GM23338 (cell line): ENCODE data around the gene PDE3B. TPM values are rescaled to one million over a fixed set of nuclear protein-coding genes. Genes with fewer than 3 reads are reported as not detected.

Experiments
- ATAC-seq: fragments of 200-7000 bp; cut with Tn5 transposase; 3 replicates; pipeline ENCODE4 v1.9.1; 2020
- DNase-seq: peaks from one replicate; pipeline ENCODE4 v3.0.0-alpha.2; 2015; ENCODE audit warnings: low spot score
- H2AFZ ChIP-seq: fragments of 200-600 bp; sonication (generic); 2 replicates; pipeline ENCODE4 v1.8.0; 2016; ENCODE audit warnings: antibody characterized with exemption, mild to moderate bottlenecking, moderate library complexity
- H3F3A ChIP-seq: fragments of 200-600 bp; sonication (generic); replicated peaks from 2 replicates; pipeline ENCODE4 v1.8.0; 2017; ENCODE audit warnings: antibody characterized with exemption, mixed run types, low read depth
- H3K27ac ChIP-seq: fragments of 200-600 bp; sonication (generic); 2 replicates; pipeline ENCODE4 v1.6.1; 2016; ENCODE audit warnings: low read depth
- H3K27me3 ChIP-seq: fragments of 200-600 bp; sonication (generic); 2 replicates; pipeline ENCODE4 v1.8.0; 2016; ENCODE audit warnings: mild to moderate bottlenecking, mixed run types, moderate library complexity; ENCODE audit not compliant: insufficient read depth
- H3K36me3 ChIP-seq: fragments of 200-600 bp; sonication (generic); 2 replicates; pipeline ENCODE4 v1.8.0; 2016; ENCODE audit warnings: mild to moderate bottlenecking; ENCODE audit not compliant: insufficient read depth
- H3K4me1 ChIP-seq: fragments of 200-600 bp; sonication (generic); 2 replicates; pipeline ENCODE4 v1.8.0; 2016; ENCODE audit warnings: mild to moderate bottlenecking, moderate library complexity; ENCODE audit not compliant: insufficient read depth
- H3K4me2 ChIP-seq: fragments of 200-600 bp; sonication (generic); 2 replicates; pipeline ENCODE4 v1.7.1; 2017; ENCODE audit warnings: mixed run types
- H3K4me3 ChIP-seq: fragments of 200-600 bp; sonication (generic); 2 replicates; pipeline ENCODE4 v1.6.1; 2016; ENCODE audit warnings: mixed run types
- H3K79me2 ChIP-seq: fragments of 200-600 bp; sonication (generic); replicated peaks from 2 replicates; pipeline ENCODE4 v1.8.0; 2017; ENCODE audit warnings: mild to moderate bottlenecking; ENCODE audit not compliant: insufficient read depth
- H3K9me2 ChIP-seq: fragments of 200-600 bp; sonication (generic); 2 replicates; pipeline ENCODE4 v1.8.0; 2017; ENCODE audit not compliant: insufficient read depth
- H4K20me1 ChIP-seq: fragments of 200-600 bp; sonication (generic); replicated peaks from 2 replicates; pipeline ENCODE4 v1.8.0; 2017; ENCODE audit warnings: mild to moderate bottlenecking; ENCODE audit not compliant: insufficient read depth
- H3K27ac Mint-ChIP-seq: 2 replicates; pipeline ENCODE4 v1.8.0; 2020; ENCODE audit warnings: inconsistent platforms, mild to moderate bottlenecking, moderate library complexity, mixed read lengths
- H3K27me3 Mint-ChIP-seq: 3 replicates; pipeline ENCODE4 v1.8.0; 2022; ENCODE audit warnings: low read depth, mild to moderate bottlenecking, moderate library complexity, mixed read lengths, inconsistent platforms; ENCODE audit not compliant: insufficient read depth, poor library complexity
- H3K36me3 Mint-ChIP-seq: 3 replicates; pipeline ENCODE4 v1.8.0; 2021; ENCODE audit warnings: low read depth, mild to moderate bottlenecking, inconsistent platforms, moderate library complexity, mixed read lengths
- H3K4me1 Mint-ChIP-seq: 3 replicates; pipeline ENCODE4 v1.8.0; 2020; ENCODE audit warnings: mild to moderate bottlenecking, inconsistent platforms, mixed read lengths
- H3K4me3 Mint-ChIP-seq: 3 replicates; pipeline ENCODE4 v1.8.0; 2021; ENCODE audit warnings: moderate library complexity, mild to moderate bottlenecking, inconsistent platforms, mixed read lengths
- H3K9me3 Mint-ChIP-seq: 3 replicates; pipeline ENCODE4 v1.8.0; 2020; ENCODE audit warnings: moderate library complexity, mild to moderate bottlenecking, inconsistent platforms, mixed read lengths
- EZH2 ChIP-seq: fragments of 200-600 bp; sonication (generic); IDR thresholded peaks from one replicate; pipeline ENCODE4 v1.8.0; 2017; ENCODE audit warnings: antibody characterized with exemption, mild to moderate bottlenecking, low read depth; ENCODE audit not compliant: unreplicated experiment
- POLR2AphosphoS5 ChIP-seq: IDR thresholded peaks from 2 replicates; pipeline ENCODE4 v1.6.1; 2016; ENCODE audit warnings: antibody characterized with exemption, low read depth
- REST ChIP-seq: IDR thresholded peaks from one replicate; pipeline ENCODE4 v1.6.1; 2018; ENCODE audit warnings: antibody characterized with exemption; ENCODE audit not compliant: unreplicated experiment
- STAT1 ChIP-seq: IDR thresholded peaks from one replicate; pipeline ENCODE4 v1.6.1; 2016; ENCODE audit warnings: antibody characterized with exemption; ENCODE audit not compliant: unreplicated experiment
- ZNF114 ChIP-seq: fragments of 250-450 bp; sonication (Bioruptor Pico); IDR thresholded peaks from 2 replicates; pipeline ENCODE4 v1.5.0; 2020; ENCODE audit warnings: mild to moderate bottlenecking, moderate library complexity
- polyA plus RNA-seq: library from polyadenylated mRNA; unstranded; fragments of >200 nt; fragmentation: Nextera tagmentation; extraction: Ambion mirVana; gene quantifications from 2 replicates; pipeline ENCODE4 v1.2.1, GENCODE V29; 2016
- total RNA-seq: library from RNA; depleted of rRNA; stranded (reverse); fragments of >200 nt; shearing (Covaris generic); gene quantifications from 2 replicates; pipeline ENCODE4 v1.2.3, GENCODE V29; 2014
- TF ChIP-seq, protein P1 (sequence below): fragments of 250-450 bp; sonication (Bioruptor Pico); IDR thresholded peaks from 2 replicates; pipeline ENCODE4 v1.5.0; 2020; ENCODE audit warnings: mild to moderate bottlenecking, moderate library complexity

The PDE3B gene
- total and polyA plus RNA-seq, 2 experiments from 2014 or later = 4.3 to 21.3 TPM

DNA sequence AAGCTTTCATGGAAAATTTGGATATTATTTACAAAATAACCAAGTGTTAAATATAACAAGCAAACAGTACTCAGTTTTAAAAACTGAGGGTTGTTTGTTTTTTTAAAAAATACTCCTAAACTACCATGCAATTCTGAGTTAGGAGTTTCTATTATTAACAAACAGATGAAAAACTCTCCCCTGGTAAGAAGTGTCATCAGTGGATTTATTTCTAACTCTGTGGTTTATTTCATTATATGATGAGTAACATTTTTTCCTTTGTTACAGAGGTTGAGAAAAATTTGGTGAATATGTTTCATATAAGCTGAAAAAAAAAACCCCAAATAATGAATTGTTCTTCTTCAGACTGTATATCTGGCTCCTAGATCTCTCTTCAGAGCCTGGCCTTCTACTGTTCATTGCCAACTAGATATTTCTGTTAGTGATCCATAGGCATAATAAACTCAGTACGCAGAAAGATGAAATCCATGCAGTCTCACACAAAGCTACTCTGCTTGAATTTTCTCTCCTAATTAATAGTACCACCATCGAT is 29.4 kb upstream of the PDE3B start:
- H3K4me3 Mint-ChIP-seq = no peak overlapping the region
- no peaks in the 10 kb centered on the region for H3K9me3 Mint-ChIP-seq
- Histone ChIP-seq H3F3A (no peaks in the 10 kb centered on the region), H3K27me3 (no peaks in the 10 kb centered on the region), H3K9me2 (no peaks in the 10 kb centered on the region), H3K4me2 (no peak overlapping the region), H3K79me2 (no peaks in the 10 kb centered on the region), H3K4me3 (no peak overlapping the region), H3K27ac (no peak overlapping the region), H2AFZ (no peak overlapping the region), H4K20me1 (no peaks in the 10 kb centered on the region), H3K36me3 (no peaks in the 10 kb centered on the region), H3K4me1 (no peaks in the 10 kb centered on the region; the same call in 1 of the 2 replicates)
- H3K27me3 Mint-ChIP-seq = no peaks in the 10 kb centered on the region
- ATAC-seq (no peak), DNase-seq (no peak)
- TF ChIP-seq ZNF114 (CRISPR knock-in tag) = no peak
- no peaks in the 10 kb centered on the region for H3K36me3 Mint-ChIP-seq
- no peak overlapping the region for H3K27ac Mint-ChIP-seq
- peaks cover 3% of the 10 kb centered on the region; the same call in 1 of the 3 replicates for H3K4me1 Mint-ChIP-seq

DNA sequence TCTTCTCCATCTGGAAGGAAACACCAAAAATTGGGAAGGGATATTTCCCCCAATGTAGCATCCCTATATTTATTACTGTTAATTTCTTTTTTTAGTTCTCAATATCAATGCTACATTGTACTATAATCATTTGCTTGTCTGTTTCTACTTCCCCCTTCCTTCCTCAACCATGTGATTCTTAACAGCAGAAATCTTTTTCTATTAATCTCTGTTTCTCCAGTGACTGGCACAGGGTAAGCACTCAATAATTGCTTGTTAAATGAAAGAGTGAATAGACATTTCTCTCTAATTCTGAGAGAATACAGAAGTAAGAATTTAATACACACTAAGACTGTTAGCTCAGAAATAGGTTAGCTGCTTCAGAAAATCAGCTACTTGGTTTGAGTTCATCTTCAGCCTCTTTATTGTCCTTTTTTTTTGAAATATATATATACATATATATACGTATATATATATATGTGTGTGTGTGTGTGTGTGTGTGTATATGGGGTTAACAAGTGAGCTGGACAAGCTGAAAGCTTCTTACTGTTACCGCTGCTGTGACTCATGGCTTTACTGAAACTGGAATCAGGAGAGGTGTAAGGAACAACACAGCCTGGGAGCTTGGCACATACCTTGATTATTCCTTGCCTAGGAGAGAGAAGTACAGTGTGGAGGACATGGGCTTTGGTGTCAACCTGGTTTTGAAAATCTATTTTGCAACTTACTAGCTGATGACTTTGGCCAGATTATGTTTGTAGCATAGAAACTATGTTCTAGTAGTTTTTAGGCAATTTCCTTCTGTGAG is 26.2 kb upstream of the PDE3B start:
- ATAC-seq (no peak), DNase-seq (no peak)
- Mint-ChIP-seq H3K9me3 (no peaks in the 10 kb centered on the region), H3K27me3 (no peaks in the 10 kb centered on the region), H3K36me3 (no peaks in the 10 kb centered on the region), H3K4me3 (no peak overlapping the region), H3K4me1 (no peaks in the 10 kb centered on the region), H3K27ac (no peak overlapping the region)
- Histone ChIP-seq H3K27ac (no peak overlapping the region), H3K4me3 (no peak overlapping the region), H3F3A (no peaks in the 10 kb centered on the region), H3K79me2 (no peaks in the 10 kb centered on the region), H3K4me2 (no peak overlapping the region), H3K27me3 (no peaks in the 10 kb centered on the region), H3K36me3 (no peaks in the 10 kb centered on the region), H3K4me1 (no peaks in the 10 kb centered on the region), H2AFZ (no peak overlapping the region), H3K9me2 (no peaks in the 10 kb centered on the region), H4K20me1 (no peaks in the 10 kb centered on the region)
- TF ChIP-seq STAT1 (no peak), REST (no peak), POLR2AphosphoS5 (no peak), EZH2 (no peak)
- TF ChIP-seq, protein P1, sequence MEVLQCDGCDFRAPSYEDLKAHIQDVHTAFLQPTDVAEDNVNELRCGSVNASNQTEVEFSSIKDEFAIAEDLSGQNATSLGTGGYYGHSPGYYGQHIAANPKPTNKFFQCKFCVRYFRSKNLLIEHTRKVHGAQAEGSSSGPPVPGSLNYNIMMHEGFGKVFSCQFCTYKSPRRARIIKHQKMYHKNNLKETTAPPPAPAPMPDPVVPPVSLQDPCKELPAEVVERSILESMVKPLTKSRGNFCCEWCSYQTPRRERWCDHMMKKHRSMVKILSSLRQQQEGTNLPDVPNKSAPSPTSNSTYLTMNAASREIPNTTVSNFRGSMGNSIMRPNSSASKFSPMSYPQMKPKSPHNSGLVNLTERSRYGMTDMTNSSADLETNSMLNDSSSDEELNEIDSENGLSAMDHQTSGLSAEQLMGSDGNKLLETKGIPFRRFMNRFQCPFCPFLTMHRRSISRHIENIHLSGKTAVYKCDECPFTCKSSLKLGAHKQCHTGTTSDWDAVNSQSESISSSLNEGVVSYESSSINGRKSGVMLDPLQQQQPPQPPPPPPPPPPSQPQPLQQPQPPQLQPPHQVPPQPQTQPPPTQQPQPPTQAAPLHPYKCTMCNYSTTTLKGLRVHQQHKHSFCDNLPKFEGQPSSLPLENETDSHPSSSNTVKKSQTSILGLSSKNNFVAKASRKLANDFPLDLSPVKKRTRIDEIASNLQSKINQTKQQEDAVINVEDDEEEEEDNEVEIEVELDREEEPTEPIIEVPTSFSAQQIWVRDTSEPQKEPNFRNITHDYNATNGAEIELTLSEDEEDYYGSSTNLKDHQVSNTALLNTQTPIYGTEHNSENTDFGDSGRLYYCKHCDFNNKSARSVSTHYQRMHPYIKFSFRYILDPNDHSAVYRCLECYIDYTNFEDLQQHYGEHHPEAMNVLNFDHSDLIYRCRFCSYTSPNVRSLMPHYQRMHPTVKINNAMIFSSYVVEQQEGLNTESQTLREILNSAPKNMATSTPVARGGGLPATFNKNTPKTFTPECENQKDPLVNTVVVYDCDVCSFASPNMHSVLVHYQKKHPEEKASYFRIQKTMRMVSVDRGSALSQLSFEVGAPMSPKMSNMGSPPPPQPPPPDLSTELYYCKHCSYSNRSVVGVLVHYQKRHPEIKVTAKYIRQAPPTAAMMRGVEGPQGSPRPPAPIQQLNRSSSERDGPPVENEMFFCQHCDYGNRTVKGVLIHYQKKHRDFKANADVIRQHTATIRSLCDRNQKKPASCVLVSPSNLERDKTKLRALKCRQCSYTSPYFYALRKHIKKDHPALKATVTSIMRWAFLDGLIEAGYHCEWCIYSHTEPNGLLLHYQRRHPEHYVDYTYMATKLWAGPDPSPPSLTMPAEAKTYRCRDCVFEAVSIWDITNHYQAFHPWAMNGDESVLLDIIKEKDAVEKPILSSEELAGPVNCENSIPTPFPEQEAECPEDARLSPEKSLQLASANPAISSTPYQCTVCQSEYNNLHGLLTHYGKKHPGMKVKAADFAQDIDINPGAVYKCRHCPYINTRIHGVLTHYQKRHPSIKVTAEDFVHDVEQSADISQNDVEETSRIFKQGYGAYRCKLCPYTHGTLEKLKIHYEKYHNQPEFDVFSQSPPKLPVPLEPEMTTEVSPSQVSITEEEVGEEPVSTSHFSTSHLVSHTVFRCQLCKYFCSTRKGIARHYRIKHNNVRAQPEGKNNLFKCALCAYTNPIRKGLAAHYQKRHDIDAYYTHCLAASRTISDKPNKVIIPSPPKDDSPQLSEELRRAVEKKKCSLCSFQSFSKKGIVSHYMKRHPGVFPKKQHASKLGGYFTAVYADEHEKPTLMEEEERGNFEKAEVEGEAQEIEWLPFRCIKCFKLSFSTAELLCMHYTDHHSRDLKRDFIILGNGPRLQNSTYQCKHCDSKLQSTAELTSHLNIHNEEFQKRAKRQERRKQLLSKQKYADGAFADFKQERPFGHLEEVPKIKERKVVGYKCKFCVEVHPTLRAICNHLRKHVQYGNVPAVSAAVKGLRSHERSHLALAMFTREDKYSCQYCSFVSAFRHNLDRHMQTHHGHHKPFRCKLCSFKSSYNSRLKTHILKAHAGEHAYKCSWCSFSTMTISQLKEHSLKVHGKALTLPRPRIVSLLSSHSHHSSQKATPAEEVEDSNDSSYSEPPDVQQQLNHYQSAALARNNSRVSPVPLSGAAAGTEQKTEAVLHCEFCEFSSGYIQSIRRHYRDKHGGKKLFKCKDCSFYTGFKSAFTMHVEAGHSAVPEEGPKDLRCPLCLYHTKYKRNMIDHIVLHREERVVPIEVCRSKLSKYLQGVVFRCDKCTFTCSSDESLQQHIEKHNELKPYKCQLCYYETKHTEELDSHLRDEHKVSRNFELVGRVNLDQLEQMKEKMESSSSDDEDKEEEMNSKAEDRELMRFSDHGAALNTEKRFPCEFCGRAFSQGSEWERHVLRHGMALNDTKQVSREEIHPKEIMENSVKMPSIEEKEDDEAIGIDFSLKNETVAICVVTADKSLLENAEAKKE (CRISPR knock-in tag) = no peak
